HG02642 (cell line): ENCODE measurements around the gene TMEM163.
A peak's percentile ranks its signal among the peaks of the same experiment; 100 is the strongest.
"Not testable (repeated sequence)": the region's sequence is repeated elsewhere in the genome, so short reads cannot be mapped to it uniquely, and the experiment has no call there.

Experiments used
- ATAC-seq: cut with Tn5 transposase; IDR thresholded peaks from one replicate; pipeline ENCODE4 v1.9.1; 2021; ENCODE audit warnings: mild to moderate bottlenecking; ENCODE audit not compliant: unreplicated experiment, poor library complexity

Gene TMEM163

GRCh38 chr2:134724341-134724740 is 5.5 kb upstream of the TMEM163 start:
- no peak for ATAC-seq

- ATAC-seq, result not testable (repeated sequence)
Observed at GRCh38 chr2:134723742-134724141, 4.9 kb upstream of the TMEM163 start.

DNA sequence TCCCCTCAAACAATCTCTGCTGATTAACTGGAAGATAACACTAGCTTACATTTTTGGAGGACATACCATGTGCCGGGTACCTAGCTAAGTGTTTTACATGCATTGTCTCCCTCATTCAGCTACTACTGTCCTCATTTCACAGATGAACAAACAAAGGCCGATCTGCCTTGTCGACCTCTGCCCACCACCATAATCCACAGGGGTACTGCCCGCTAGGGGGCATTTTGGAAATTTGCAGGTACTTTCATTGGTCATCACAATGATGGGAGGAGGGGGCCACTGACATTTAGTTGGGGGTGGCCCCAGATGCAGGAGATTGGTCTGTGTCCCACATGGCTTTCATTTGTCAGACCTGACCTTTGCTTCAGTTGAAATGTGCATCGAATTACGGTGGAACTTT is 3.9 kb upstream of the TMEM163 start:
- ATAC-seq, result no peak

DNA sequence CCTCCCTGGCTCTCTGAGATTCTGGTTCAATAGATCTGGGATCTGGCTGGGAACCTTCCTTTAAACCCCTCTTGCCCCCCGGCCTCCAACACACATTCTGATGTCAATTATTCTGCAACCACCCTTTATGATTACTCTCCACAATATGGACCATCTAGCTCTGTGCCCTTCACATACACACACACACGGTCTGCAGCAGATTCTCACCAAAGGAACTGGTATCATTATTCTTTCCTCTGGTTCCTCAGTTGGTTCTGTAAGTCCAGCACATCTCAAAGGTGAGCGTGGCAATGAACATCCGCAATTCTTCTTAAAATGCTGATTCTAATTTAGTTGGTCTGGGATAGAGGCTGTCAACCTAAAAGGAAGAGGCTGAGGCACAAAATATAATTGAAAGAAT is 2.8 kb upstream of the TMEM163 start:
- ATAC-seq, result no peak

- ATAC-seq, result peak; percentile 35
Observed at GRCh38 chr2:134718023-134718816, 580 bp downstream of the TMEM163 start.

DNA sequence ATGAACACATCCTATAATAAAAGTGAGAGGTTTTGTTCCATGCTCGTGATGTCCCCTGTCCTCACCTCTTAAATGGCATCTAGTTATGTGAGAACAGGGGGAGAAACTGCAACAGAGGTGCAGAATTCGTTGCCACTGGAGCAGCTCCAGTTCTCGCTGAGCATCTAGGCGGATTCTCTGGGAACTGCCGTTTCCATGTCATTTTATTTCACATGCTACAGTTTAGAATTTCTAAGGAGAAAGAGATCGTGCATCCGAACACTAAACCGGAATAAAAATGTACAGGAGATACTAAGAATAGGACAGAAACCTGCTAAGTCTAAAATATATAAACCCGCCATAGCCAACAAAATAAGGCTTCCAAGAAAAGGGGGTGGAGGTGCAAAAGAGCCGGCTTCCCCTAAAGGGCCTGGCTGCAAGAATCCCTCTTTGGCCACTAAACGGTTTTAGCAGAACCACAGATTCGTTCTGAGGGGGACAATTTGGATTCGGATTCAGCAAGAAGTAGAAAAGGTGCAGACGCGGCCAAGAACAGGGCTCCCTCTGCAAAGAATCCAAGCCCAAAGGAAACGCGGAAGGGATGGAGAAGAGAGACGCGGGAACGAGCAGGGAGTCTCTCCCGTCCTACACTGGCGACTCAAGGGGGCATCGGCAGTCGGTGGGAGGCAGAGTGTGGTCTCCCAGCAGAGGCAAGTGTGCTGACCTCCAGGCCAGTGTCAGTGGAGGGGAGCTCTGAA is 1.3 kb downstream of the TMEM163 start:
- no peak for ATAC-seq

GRCh38 chr2:134716721-134717243 is 2.0 kb downstream of the TMEM163 start:
- no peak for ATAC-seq

GRCh38 chr2:134715932-134716643 is 2.7 kb downstream of the TMEM163 start:
- no peak for ATAC-seq

DNA sequence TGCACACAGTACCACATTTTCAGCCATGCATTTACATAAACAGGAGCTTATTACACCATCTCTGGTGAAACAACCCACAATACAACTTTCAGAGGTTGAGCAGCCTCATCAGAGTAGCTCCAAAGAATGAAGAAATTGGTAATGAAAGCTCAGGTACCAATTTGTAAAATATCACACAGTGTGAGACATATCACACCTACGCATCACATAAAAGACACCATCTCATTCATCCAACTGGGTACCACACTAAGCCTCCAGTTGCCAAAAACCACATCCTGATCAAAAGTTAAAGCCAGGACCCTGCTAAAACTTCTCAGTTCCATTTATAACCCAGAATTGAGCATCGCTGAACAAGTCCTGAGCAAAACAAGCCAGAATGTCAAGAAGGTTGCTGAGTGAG is 4.6 kb downstream of the TMEM163 start:
- no peak for ATAC-seq

- ATAC-seq, result no peak
Observed at GRCh38 chr2:134713606-134714005, 5.2 kb downstream of the TMEM163 start.

- ATAC-seq, result no peak
Observed at GRCh38 chr2:134713176-134713575, 5.6 kb downstream of the TMEM163 start.

GRCh38 chr2:134712736-134713135 is 6.1 kb downstream of the TMEM163 start:
- no peak for ATAC-seq

DNA sequence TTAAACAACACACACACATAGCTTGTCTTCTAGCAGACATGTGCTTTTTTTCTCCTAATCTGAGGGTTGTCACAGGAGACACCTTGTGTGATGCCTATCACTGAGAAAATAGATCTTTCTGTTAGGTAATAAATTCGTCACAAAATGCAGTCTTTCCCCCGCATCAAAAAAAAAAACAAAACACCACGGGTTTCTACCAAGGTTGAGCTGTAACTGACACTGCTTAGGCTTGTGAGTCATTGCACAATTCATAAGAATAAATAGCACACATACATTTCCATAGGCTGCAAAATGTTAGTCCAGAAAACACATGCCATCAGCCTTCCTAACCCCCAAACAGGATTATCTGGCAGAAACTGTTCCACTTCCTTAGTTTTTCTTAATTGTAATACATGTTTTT is 6.5 kb downstream of the TMEM163 start:
- ATAC-seq, result no peak

- ATAC-seq, result no peak
Observed at GRCh38 chr2:134711692-134712091, 7.1 kb downstream of the TMEM163 start.

DNA sequence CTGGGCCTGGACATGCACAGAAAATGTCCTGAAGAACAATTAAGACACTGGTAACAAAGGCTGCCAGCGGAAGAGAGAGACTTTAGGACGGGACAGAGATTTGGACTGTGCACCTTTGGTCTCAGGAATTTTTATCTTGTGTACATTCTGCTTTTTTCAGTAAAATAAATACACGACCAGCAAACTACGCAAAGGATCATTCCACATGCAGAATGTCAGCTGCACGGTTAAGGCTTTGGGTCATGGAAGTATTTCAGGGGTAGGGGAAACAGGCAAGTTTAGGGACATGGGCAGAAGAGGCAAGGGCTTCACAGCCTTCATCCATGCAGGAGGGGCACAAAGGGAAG is 11.5 kb downstream of the TMEM163 start:
- no peak for ATAC-seq

GRCh38 chr2:134706587-134707329 is 12.0 kb downstream of the TMEM163 start:
- no peak for ATAC-seq

- ATAC-seq, result no peak
Observed at GRCh38 chr2:134705861-134706586, 12.8 kb downstream of the TMEM163 start.

DNA sequence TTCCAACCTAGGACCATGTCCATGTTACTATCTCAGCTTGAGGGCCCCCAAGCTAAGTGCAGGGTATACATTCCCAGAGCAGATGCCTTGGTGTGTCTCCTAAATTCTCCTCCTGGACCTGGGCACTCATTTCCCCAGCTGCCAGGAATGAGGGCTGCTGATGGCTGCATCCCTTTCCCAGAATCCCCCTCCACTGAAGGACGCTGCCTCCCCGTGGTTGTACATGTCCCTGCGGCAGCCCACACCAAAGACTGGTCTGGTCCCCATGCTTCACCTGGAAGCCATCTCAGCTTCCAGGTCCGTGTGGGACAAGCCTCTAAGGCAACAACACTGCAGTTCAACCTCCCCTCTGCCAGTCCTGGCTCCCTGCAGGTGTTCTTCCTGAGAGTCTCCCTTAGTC is 14.6 kb downstream of the TMEM163 start:
- no peak for ATAC-seq

- ATAC-seq, result no peak
Observed at GRCh38 chr2:134703426-134703825, 15.4 kb downstream of the TMEM163 start.

GRCh38 chr2:134700730-134701129 is 18.1 kb downstream of the TMEM163 start:
- no peak for ATAC-seq
